Raji (cell line): Measurements from ENCODE around the gene SPAG9.

Experiments used
- POLR2A ChIP-seq: IDR thresholded peaks from 2 replicates; pipeline ENCODE4 v1.6.1; 2011; ENCODE audit warnings: low read depth, low read length, control low read depth; ENCODE audit not compliant: insufficient read depth

Gene SPAG9

GRCh38 chr17:50918071-50918932 is 202.4 kb downstream of the SPAG9 start:
- TF ChIP-seq POLR2A, result no peak

DNA sequence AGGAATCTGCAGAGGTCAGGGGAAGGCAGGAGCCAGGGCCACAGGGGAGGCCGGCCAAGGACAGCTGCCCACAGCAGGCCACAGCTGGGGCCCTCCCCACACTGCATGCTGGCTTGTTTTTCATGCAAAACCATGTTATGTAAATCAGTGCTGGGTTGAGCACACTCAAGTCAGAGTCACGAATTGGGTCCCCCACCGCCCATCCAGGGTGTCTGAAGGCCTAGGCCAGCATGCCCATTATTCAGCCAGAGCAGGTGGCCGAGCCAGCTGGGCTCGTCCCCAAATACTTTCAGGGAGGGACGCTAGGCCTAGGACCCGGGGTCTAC is 203.3 kb downstream of the SPAG9 start:
- TF ChIP-seq POLR2A, result no peak

DNA sequence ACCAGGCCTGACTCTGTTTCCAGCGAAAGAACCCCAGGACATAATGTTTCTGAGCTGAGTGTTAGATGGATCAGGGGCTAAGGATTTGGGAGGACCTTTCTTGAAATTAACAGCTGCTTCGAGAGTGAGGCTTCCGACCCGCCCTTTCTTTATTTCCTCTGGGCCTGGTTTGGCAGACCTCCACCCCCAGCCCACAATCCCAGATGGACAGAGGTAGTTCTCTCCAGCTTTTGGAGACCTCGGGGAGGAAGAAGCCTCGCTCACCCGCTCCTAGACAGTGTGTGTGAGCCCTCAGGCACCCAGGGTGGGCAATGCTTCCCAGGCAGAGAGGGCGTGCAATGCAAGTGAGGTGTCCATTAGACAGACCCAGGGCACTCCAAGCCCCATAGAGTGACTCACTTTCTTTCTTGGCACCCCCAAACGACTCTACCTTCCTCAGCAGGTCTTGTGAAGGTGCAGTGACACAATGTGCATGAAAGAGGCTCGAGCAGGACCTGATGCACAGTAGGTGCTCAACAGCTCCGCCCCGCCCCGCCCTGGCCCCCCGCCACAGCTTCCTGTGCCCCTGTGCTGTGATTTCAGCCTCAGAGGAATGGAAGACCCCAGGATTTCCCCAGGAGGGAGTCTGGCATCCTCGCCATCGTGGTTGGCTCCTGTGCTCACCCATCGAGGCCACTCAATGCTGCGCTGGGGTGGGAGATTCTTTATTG is 203.8 kb downstream of the SPAG9 start:
- TF ChIP-seq POLR2A, result no peak

DNA sequence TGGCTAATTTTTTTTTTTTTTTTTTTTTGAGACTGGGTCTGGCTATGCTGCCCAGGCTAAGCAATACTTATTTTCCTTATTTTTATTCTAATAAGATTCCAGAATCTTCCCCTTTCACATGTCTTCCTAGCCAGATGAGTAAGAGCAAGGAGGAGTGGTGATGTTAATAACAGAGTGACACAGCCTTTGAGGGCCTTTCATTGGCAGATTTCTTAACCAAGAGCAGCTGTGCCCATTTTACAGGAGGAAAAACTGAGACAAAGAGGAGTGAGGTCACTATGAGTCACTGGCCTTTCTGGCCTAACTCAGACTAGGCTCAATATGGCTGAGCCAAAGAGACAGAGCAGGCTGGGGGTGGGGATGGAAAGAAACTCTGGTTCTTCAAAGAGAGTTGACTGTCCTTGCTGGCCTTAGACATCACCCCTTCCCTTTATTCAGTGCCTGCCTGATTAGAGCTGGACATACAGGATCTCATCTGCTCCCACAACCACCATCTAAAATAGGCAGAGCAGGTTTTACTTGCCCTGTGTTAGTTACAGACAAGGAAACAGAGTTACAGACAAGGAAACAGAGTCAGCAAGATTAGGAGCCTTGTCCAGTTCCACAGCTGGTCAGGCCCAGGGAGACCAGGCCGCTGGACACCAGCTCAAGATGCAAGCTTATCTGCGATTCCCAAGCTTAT is 204.5 kb downstream of the SPAG9 start:
- no peak for TF ChIP-seq POLR2A

DNA sequence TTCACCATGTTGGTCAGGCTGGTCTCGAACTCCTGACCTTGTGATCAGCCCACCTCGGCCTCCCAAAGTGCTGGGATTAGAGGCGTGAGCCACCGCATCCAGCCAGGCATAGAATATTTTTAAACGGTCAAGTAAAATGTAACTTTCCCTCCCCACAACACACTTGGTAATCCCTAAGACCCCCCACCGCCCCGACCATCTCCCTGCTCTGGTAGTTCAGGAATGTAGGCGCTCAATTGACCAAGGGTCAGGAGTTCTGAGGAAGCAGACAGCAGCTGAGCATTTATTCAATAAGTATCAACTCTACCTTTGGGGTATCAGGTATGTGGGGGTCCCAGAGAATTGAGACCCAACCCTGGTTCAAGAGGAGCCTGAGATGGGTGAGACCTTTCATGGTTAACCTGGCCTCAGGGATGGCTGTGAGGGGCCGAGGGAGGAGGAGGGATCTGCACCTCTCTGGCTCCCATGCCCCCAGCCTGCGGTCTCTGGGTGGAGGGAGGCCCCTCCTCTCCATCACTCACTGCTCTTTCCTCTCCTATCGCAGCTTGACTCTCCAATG is 206.1 kb downstream of the SPAG9 start:
- no peak for TF ChIP-seq POLR2A

- TF ChIP-seq POLR2A, result no peak
Measured at GRCh38 chr17:50913120-50913519, 207.5 kb downstream of the SPAG9 start.
